Transverse colon (tissue), 4 donors: ENCODE measurements around the gene PDGFC. TPM values are rescaled to one million over a fixed set of nuclear protein-coding genes. Genes with fewer than 3 reads are reported as not detected.

Source experiments
- DNase-seq: peaks from one replicate; pipeline ENCODE4 v3.0.0-alpha.2; 2019
- H3K27ac ChIP-seq, 4 donors: fragments of 200-600 bp; sonication (generic); 2 replicates each; pipeline ENCODE4 v1.5.1; 2016 to 2018; ENCODE audit warnings: inconsistent platforms in 4 of 4
- H3K27me3 ChIP-seq: fragments of 200-600 bp; sonication (generic); 2 replicates; pipeline ENCODE4 v1.5.1; 2017; ENCODE audit warnings: inconsistent platforms
- H3K36me3 ChIP-seq, 4 donors: fragments of 200-600 bp; sonication (generic); 2 replicates each; pipeline ENCODE4 v1.5.1; 2017 to 2019; ENCODE audit warnings: inconsistent platforms in 4 of 4
- H3K4me1 ChIP-seq, 4 donors: fragments of 200-600 bp; sonication (generic); 2 replicates each; pipeline ENCODE4 v1.5.1; 2017 to 2020; ENCODE audit warnings: inconsistent platforms in 4 of 4
- H3K4me3 ChIP-seq, 4 donors: fragments of 200-600 bp; sonication (generic); 1 replicate in 1 of 4; 2 replicates in 3 of 4; pipeline versions ENCODE4 v1.5.1 to v1.6.1; 2017 to 2019; ENCODE audit warnings: inconsistent platforms in 4 of 4
- H3K9me3 ChIP-seq, 2 donors: fragments of 200-600 bp; sonication (generic); 2 replicates each; pipeline ENCODE4 v1.5.1; 2017 to 2019; ENCODE audit warnings: inconsistent platforms in 2 of 2
- CTCF ChIP-seq, 5 experiments: fragments of 200-600 bp in 3 of 5; fragments of 450-650 bp in 2 of 5; sonication (generic) in 3 of 5; IDR thresholded peaks; 1 replicate in 2 of 5; 2 replicates in 3 of 5; pipeline ENCODE4 v1.5.1; 2016 to 2017; ENCODE audit warnings: antibody characterized with exemption in 5 of 5, inconsistent platforms in 3 of 5, mild to moderate bottlenecking in 2 of 5, moderate library complexity in 1 of 5
- EP300 ChIP-seq: sonication (generic); formaldehyde crosslinking; IDR thresholded peaks from one replicate; pipeline ENCODE4 v1.6.1; 2017; ENCODE audit warnings: antibody characterized with exemption, low read depth
- POLR2A ChIP-seq: fragments of 450-650 bp; IDR thresholded peaks from one replicate; pipeline ENCODE4 v1.6.1; 2016; ENCODE audit warnings: antibody characterized with exemption, mild to moderate bottlenecking, moderate library complexity
- POLR2AphosphoS5 ChIP-seq, 3 donors: sonication (generic); formaldehyde crosslinking; IDR thresholded peaks; one replicate each; pipeline ENCODE4 v1.6.1; 2016; ENCODE audit warnings: antibody characterized with exemption in 3 of 3
- WGBS, 2 donors: methylation state at CpG; one replicate each; pipeline ENCODE4 v1.1.5; 2018; ENCODE audit warnings: low coverage in 1 of 2; 5-methylcytosine and 5-hydroxymethylcytosine counted together
- in situ Hi-C, 4 donors: fragments of 200-750 bp; cut with MboI; loops; one replicate each; pipeline versions ENCODE4 v1.15.0 to v1.15.1; 2017; ENCODE audit warnings: low sequenced_read_pairs in 3 of 4, low pct_ligation_motif_present in 1 of 4, low pct_unique_long_range_greater_than_20kb in 1 of 4
- intact Hi-C: fragments of 100-400 bp; cut with DNase I; formaldehyde crosslinking; loops from one replicate; pipeline ENCODE4 v1.15.1; 2023; ENCODE audit warnings: low total_unique reads
- total RNA-seq, 4 donors: library from RNA; depleted of rRNA; stranded (reverse); fragments of >200 nt; gene quantifications; one replicate each; pipeline ENCODE4 v1.1.0, GENCODE V29; 2016

The PDGFC gene
- total RNA-seq, 4 donors from 2014 or later: 0.40 to 20.6 (median 7.5) TPM

- Histone ChIP-seq H3K9me3 (peaks cover 0 to 5% of the 10 kb centered on the region in 2 donors), H3K27ac (no peak overlapping the region), H3K4me3 (no peak overlapping the region), H3K36me3 (no peaks in the 10 kb centered on the region), H3K27me3 (no peaks in the 10 kb centered on the region), H3K4me1 (peaks cover 0 to 5% (median 2%) of the 10 kb centered on the region in 4 donors)
- DNase-seq: peak; percentile 10
- no peak for TF ChIP-seq CTCF (IDR thresholded peaks at IDR 0.05)
- TF ChIP-seq EP300: no peak
- TF ChIP-seq POLR2AphosphoS5 (IDR thresholded peaks at IDR 0.05): no peak
- in situ Hi-C loops (no loop called here), intact Hi-C loops (no loop called here)
- WGBS, 2 donors: 9 to 14% methylated on average over 1 to 2 of the region's 2 CpGs
Observed at GRCh38 chr4:156999175-156999517, 27.5 kb upstream of the PDGFC start.

- H3K27me3 ChIP-seq: no peaks in the 10 kb centered on the region
- TF ChIP-seq POLR2AphosphoS5 (IDR thresholded peaks at IDR 0.05) (no peak), POLR2A (no peak), CTCF (IDR thresholded peaks at IDR 0.05) (no peak), EP300 (no peak)
- DNase-seq: no peak
- intact Hi-C loops (no loop called here), in situ Hi-C loops (no loop called here)
- no peak overlapping the region for H3K4me3 ChIP-seq
- WGBS, 2 donors: 60 to 71% methylated on average over 1 of the region's 1 CpG
- H3K9me3 ChIP-seq: peaks cover 0 to 5% of the 10 kb centered on the region in 2 donors
- no peak overlapping the region for H3K27ac ChIP-seq
- H3K36me3 ChIP-seq: no peaks in the 10 kb centered on the region
- peaks cover 0 to 5% (median 2%) of the 10 kb centered on the region in 4 donors for H3K4me1 ChIP-seq
Observed at GRCh38 chr4:156998500-156999174, 27.0 kb upstream of the PDGFC start.

GRCh38 chr4:156992943-156993342 is 21.3 kb upstream of the PDGFC start:
- intact Hi-C loops (no loop called here), in situ Hi-C loops (no loop called here)
- Histone ChIP-seq H3K9me3 (peaks cover 0 to 5% of the 10 kb centered on the region in 2 donors), H3K27me3 (no peaks in the 10 kb centered on the region), H3K4me3 (no peak overlapping the region), H3K27ac (no peak overlapping the region), H3K36me3 (no peaks in the 10 kb centered on the region), H3K4me1 (no peaks in the 10 kb centered on the region)
- DNase-seq: no peak
- 33 to 46% methylated on average over 2 of the region's 2 CpGs for WGBS, 2 donors
- TF ChIP-seq POLR2A (no peak), POLR2AphosphoS5 (IDR thresholded peaks at IDR 0.05) (peak in 1 of 3 donors; percentile 8)

- Histone ChIP-seq H3K9me3 (no peaks in the 10 kb centered on the region), H3K27ac (no peak overlapping the region), H3K27me3 (no peaks in the 10 kb centered on the region), H3K4me3 (no peak overlapping the region), H3K4me1 (no peaks in the 10 kb centered on the region), H3K36me3 (no peaks in the 10 kb centered on the region)
- no peak for DNase-seq
- TF ChIP-seq POLR2AphosphoS5 (IDR thresholded peaks at IDR 0.05) (peak in 1 of 3 donors; percentile 21), EP300 (no peak)
- intact Hi-C loops (no loop called here), in situ Hi-C loops (no loop called here)
- WGBS, 2 donors: 70% methylated on average over 3 of the region's 3 CpGs; no CpG with 5 or more reads in 1 of the 2 donors
Observed at GRCh38 chr4:156991161-156991560, 19.6 kb upstream of the PDGFC start.

- TF ChIP-seq POLR2AphosphoS5 (IDR thresholded peaks at IDR 0.05) (no peak), CTCF (IDR thresholded peaks at IDR 0.05) (no peak), POLR2A (no peak), EP300 (no peak)
- no peaks in the 10 kb centered on the region for H3K36me3 ChIP-seq
- in situ Hi-C loops (no loop called here), intact Hi-C loops (no loop called here)
- H3K4me1 ChIP-seq: no peaks in the 10 kb centered on the region
- 53 to 58% methylated on average over 1 of the region's 1 CpG for WGBS, 2 donors
- no peak overlapping the region for H3K27ac ChIP-seq
- H3K27me3 ChIP-seq: no peaks in the 10 kb centered on the region
- no peaks in the 10 kb centered on the region for H3K9me3 ChIP-seq
- no peak overlapping the region for H3K4me3 ChIP-seq
- DNase-seq: no peak
Observed at GRCh38 chr4:156983366-156983765, 11.8 kb upstream of the PDGFC start.
